Caco-2 (cell line): Measurements from ENCODE around the gene NTRK1. TPM values are rescaled to one million over a fixed set of nuclear protein-coding genes. Genes with fewer than 3 reads are reported as not detected.

Source experiments
- BruUV-seq: library from RNA; stranded (reverse); fragments of 400-500 nt; replicated peaks from 2 replicates; lab custom pipeline; 2021; lab: Mats Ljungman, UMichigan
- CTCF ChIA-PET: fragments of 300-600 bp; sonication (Branson Sonifier 250); formaldehyde crosslinking; loops from one replicate; lab custom pipeline; 2022; ENCODE audit warnings: antibody characterized with exemption; lab: Charles Lee
- POLR2A ChIA-PET: fragments of 300-600 bp; sonication (Branson Sonifier 250); formaldehyde crosslinking; loops from one replicate; lab custom pipeline; 2022; ENCODE audit warnings: antibody characterized with exemption; lab: Charles Lee
- DNase-seq, 2 experiments: peaks; one replicate each; pipeline versions ENCODE4 v3.0.0 to v3.0.0-alpha.2; 2020 to 2022
- H3K27me3 ChIP-seq: replicated peaks from 2 replicates; pipeline ENCODE4 v1.6.0; 2011; ENCODE audit warnings: low read length; ENCODE audit not compliant: control insufficient read depth, insufficient read depth
- H3K36me3 ChIP-seq: 2 replicates; pipeline ENCODE4 v1.5.1; 2011; ENCODE audit warnings: low read length; ENCODE audit not compliant: control insufficient read depth, insufficient read depth
- H3K4me1 ChIP-seq: fragments of 250-450 bp; sonication (Bioruptor Pico); 2 replicates; pipeline ENCODE4 v1.5.1; 2020; ENCODE audit warnings: mild to moderate bottlenecking
- H3K4me3 ChIP-seq: 2 replicates; pipeline ENCODE4 v1.5.1; 2011; ENCODE audit warnings: low read depth, mild to moderate bottlenecking, control low read depth, low read length
- H3K9me3 ChIP-seq: fragments of 250-450 bp; sonication (Bioruptor Pico); 2 replicates; pipeline ENCODE4 v1.5.1; 2020; ENCODE audit warnings: mild to moderate bottlenecking, moderate library complexity
- H3K27ac Mint-ChIP-seq: one replicate; pipeline ENCODE4 v1.8.0; 2022; ENCODE audit warnings: mixed read lengths; ENCODE audit not compliant: unreplicated experiment
- H3K27me3 Mint-ChIP-seq: one replicate; pipeline ENCODE4 v1.8.0; 2022; ENCODE audit warnings: mixed read lengths; ENCODE audit not compliant: insufficient read depth, unreplicated experiment
- H3K36me3 Mint-ChIP-seq: one replicate; pipeline ENCODE4 v1.8.0; 2022; ENCODE audit warnings: mild to moderate bottlenecking, mixed read lengths; ENCODE audit not compliant: insufficient read depth, unreplicated experiment
- H3K4me1 Mint-ChIP-seq: one replicate; pipeline ENCODE4 v1.8.0; 2022; ENCODE audit warnings: low read depth, mixed read lengths; ENCODE audit not compliant: unreplicated experiment
- H3K4me3 Mint-ChIP-seq: one replicate; pipeline ENCODE4 v1.8.0; 2022; ENCODE audit warnings: mild to moderate bottlenecking, moderate library complexity, mixed read lengths; ENCODE audit not compliant: unreplicated experiment
- H3K9me3 Mint-ChIP-seq: one replicate; pipeline ENCODE4 v1.8.0; 2022; ENCODE audit warnings: mixed read lengths; ENCODE audit not compliant: unreplicated experiment
- intact Hi-C: fragments of 100-400 bp; cut with micrococcal nuclease; formaldehyde crosslinking; loops from one replicate; pipeline ENCODE4 v1.10.0; 2022; ENCODE audit not compliant: unreplicated experiment
- total RNA-seq: library from RNA; stranded (reverse); gene quantifications from 2 replicates; pipeline ENCODE4 v1.2.3, GENCODE V29; 2022
- TF ChIP-seq, protein P1 (sequence below), 2 experiments: fragments of 200-600 bp in 1 of 2; IDR thresholded peaks; 1 replicate in 1 of 2; 2 replicates in 1 of 2; pipeline versions ENCODE4 v1.5.1 to v1.8.0; 2011 to 2022; ENCODE audit warnings: antibody characterized with exemption in 1 of 2, control low read depth in 1 of 2, inconsistent platforms in 1 of 2, low read depth in 1 of 2, low read length in 1 of 2, mild to moderate bottlenecking in 1 of 2, moderate library complexity in 1 of 2; ENCODE audit not compliant: insufficient read depth in 1 of 2, severe bottlenecking in 1 of 2, unreplicated experiment in 1 of 2

The NTRK1 gene
- total RNA-seq, 1 experiment from 2014 or later, result not detected

DNA sequence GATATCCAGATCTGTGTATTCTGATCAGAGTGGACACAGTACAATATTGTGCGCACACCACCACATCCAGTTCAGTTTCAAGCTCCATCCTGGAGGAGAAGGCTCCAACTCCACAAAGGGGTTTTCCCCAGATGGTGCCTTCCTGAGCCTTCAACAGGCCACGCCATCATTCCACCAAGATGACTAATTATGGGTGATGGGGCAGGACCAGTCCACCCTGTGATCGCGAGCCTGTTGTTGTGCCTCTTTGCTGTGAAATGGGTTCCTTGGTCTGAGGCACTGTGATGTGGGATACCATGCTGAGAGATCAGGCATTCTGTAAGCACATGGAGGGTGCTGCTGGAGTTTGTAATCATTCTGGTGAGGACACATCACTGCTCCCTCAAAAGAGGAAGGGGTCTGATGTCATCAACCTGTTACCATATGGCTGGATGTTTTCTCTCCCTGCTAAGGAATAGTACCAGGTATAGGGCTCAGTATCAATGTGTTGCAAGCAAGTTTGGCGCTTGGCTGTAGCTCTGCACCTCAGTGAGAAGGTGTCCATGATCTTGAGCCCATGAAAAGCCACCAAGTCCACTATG, 37.4 kb upstream of the NTRK1 start:
- no peaks in the 10 kb centered on the region for H3K9me3 Mint-ChIP-seq
- TF ChIP-seq, protein P1, sequence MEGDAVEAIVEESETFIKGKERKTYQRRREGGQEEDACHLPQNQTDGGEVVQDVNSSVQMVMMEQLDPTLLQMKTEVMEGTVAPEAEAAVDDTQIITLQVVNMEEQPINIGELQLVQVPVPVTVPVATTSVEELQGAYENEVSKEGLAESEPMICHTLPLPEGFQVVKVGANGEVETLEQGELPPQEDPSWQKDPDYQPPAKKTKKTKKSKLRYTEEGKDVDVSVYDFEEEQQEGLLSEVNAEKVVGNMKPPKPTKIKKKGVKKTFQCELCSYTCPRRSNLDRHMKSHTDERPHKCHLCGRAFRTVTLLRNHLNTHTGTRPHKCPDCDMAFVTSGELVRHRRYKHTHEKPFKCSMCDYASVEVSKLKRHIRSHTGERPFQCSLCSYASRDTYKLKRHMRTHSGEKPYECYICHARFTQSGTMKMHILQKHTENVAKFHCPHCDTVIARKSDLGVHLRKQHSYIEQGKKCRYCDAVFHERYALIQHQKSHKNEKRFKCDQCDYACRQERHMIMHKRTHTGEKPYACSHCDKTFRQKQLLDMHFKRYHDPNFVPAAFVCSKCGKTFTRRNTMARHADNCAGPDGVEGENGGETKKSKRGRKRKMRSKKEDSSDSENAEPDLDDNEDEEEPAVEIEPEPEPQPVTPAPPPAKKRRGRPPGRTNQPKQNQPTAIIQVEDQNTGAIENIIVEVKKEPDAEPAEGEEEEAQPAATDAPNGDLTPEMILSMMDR (IDR thresholded peaks at IDR 0.05; ENCODE audit: insufficient read depth in 1 of 2, low read depth in 1 of 2, low read length in 1 of 2, severe bottlenecking in 1 of 2, unreplicated experiment in 1 of 2), result no peak
- no peaks in the 10 kb centered on the region for H3K9me3 ChIP-seq
- H3K4me3 ChIP-seq, result no peak overlapping the region
- no peaks in the 10 kb centered on the region for H3K36me3 Mint-ChIP-seq
- no peaks in the 10 kb centered on the region for H3K36me3 ChIP-seq
- ChIA-PET POLR2A (no interaction called here), CTCF (interaction anchor here (0.9 to 1.0 kb wide), 2 partner anchors 18 to 36 kb away, joined by 3 read pairs; no protein-coding TSS in a partner anchor)
- no peaks in the 10 kb centered on the region for H3K4me1 Mint-ChIP-seq
- DNase-seq, result no peak
- no peaks in the 10 kb centered on the region; the same call in 1 of the 2 replicates for H3K27me3 ChIP-seq
- H3K4me1 ChIP-seq, result no peaks in the 10 kb centered on the region
- no TSS peak for BruUV-seq
- peaks cover 7% of the 10 kb centered on the region for H3K27me3 Mint-ChIP-seq
- H3K4me3 Mint-ChIP-seq, result no peak overlapping the region
- intact Hi-C loops, result no loop called here
- no peak overlapping the region for H3K27ac Mint-ChIP-seq

DNA sequence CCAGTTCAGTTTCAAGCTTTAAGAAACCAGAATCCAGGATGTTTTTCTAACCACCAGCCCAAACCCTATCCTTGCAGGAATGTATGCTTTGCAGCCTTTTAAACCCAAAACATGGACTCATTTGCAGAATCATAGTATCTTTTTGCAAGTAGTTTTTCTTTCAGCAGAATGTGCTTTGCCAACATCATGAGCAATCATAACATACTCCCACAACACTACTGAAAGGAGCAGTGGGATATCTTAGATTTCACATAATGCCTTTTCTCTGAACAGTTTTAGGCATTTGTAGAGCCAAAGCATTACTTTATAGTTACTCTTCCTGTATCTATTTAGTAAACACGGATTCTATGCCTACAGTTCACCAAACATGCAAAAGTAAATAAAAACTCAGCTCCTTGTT, 34.0 kb upstream of the NTRK1 start:
- peaks cover 8% of the 10 kb centered on the region for H3K27me3 Mint-ChIP-seq
- CTCF ChIA-PET, result interaction anchor here (0.9 to 1.4 kb wide), 2 partner anchors 13 to 63 kb away, joined by 3 read pairs; no protein-coding TSS in a partner anchor
- no peaks in the 10 kb centered on the region for H3K36me3 Mint-ChIP-seq

DNA sequence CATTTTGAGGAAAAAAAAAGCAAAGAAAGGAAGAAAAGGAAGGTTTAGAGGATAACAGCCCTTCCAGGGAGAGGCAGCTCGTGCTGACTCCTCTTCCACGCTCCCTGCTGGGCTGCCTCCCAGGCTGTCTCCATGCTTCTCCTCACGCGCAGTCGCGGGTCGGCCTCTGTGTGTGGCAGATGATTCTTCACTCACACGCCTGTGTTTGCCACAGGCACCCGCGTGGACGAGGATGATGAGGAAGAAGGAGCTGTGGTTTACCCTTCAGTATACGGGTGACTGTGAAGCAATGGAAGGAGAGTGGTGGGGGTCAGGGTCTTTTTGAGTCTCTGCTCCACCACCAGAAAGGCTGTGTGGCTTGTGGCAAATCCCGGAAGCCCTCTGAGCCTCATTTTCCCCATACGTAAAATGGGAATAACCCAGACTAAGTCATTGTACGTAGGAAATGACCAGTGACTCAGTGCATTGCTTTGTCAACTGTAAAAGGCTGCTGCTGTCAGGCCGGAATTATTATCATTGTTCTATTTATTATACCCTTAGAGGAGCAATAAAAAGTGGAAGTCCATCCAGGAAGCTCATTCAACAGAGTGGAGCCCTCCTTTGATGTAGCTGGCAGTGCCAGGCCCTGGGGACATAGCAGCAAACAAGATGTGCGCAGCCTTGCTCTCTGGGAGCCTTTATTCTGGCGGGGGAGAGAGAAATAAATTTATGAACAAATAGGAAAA, 32.1 kb upstream of the NTRK1 start:
- intact Hi-C loops, result no loop called here
- TF ChIP-seq, protein P1 (IDR thresholded peaks at IDR 0.05; ENCODE audit: insufficient read depth in 1 of 2, low read depth in 1 of 2, low read length in 1 of 2, severe bottlenecking in 1 of 2, unreplicated experiment in 1 of 2), result no peak
- no peak for DNase-seq
- ChIA-PET CTCF (no interaction called here), POLR2A (no interaction called here)
- no peak overlapping the region for H3K27ac Mint-ChIP-seq
- BruUV-seq, result no TSS peak
- no peaks in the 10 kb centered on the region for H3K36me3 Mint-ChIP-seq
- H3K27me3 ChIP-seq, result no peaks in the 10 kb centered on the region; the same call in 1 of the 2 replicates
- no peaks in the 10 kb centered on the region for H3K4me1 Mint-ChIP-seq
- no peaks in the 10 kb centered on the region for H3K9me3 Mint-ChIP-seq
- H3K4me3 ChIP-seq, result no peak overlapping the region
- peaks cover 9% of the 10 kb centered on the region for H3K27me3 Mint-ChIP-seq
- no peaks in the 10 kb centered on the region for H3K36me3 ChIP-seq
- H3K9me3 ChIP-seq, result no peaks in the 10 kb centered on the region
- H3K4me1 ChIP-seq, result no peaks in the 10 kb centered on the region
- no peak overlapping the region for H3K4me3 Mint-ChIP-seq

More for the DNA sequence above, 34.0 kb upstream of the NTRK1 start:
- no TSS peak for BruUV-seq
- Histone ChIP-seq H3K27me3 (no peaks in the 10 kb centered on the region; the same call in 1 of the 2 replicates), H3K9me3 (no peaks in the 10 kb centered on the region), H3K36me3 (no peaks in the 10 kb centered on the region), H3K4me3 (no peak overlapping the region), H3K4me1 (no peaks in the 10 kb centered on the region)
- POLR2A ChIA-PET, result no interaction called here
- H3K9me3 Mint-ChIP-seq, result no peaks in the 10 kb centered on the region
- intact Hi-C loops, result no loop called here
- H3K4me1 Mint-ChIP-seq, result no peaks in the 10 kb centered on the region
- TF ChIP-seq, protein P1 (IDR thresholded peaks at IDR 0.05; ENCODE audit: insufficient read depth in 1 of 2, low read depth in 1 of 2, low read length in 1 of 2, severe bottlenecking in 1 of 2, unreplicated experiment in 1 of 2), result no peak
- no peak overlapping the region for H3K4me3 Mint-ChIP-seq
- DNase-seq, result no peak
- H3K27ac Mint-ChIP-seq, result no peak overlapping the region
